GM15510 (cell line): ENCODE results near the gene MRPL43.

ENCODE experiments used
- POLR2A ChIP-seq: IDR thresholded peaks from 3 replicates; pipeline ENCODE4 v1.6.1; 2011; ENCODE audit warnings: borderline replicate concordance; ENCODE audit not compliant: insufficient read length; ENCODE audit errors: extremely low read depth

The MRPL43 gene

GRCh38 chr10:101011517-101012423 lies 24.5 kb upstream of the MRPL43 start:
- TF ChIP-seq POLR2A: no peak

- TF ChIP-seq POLR2A: no peak
These were observed 23.0 kb upstream of the MRPL43 start for GRCh38 chr10:101010329-101010728.

- no peak for TF ChIP-seq POLR2A
These were observed 21.6 kb upstream of the MRPL43 start for GRCh38 chr10:101008823-101009423.

- TF ChIP-seq POLR2A: no peak
These were observed 20.9 kb upstream of the MRPL43 start for GRCh38 chr10:101007915-101008822.

- no peak for TF ChIP-seq POLR2A
These were observed 19.9 kb upstream of the MRPL43 start for GRCh38 chr10:101007099-101007711.

- TF ChIP-seq POLR2A: no peak
These were observed 19.3 kb upstream of the MRPL43 start for GRCh38 chr10:101006593-101007098.

- no peak for TF ChIP-seq POLR2A
These were observed 18.7 kb upstream of the MRPL43 start for GRCh38 chr10:101005869-101006567.

GRCh38 chr10:101005361-101005760 lies 18.1 kb upstream of the MRPL43 start:
- no peak for TF ChIP-seq POLR2A

- TF ChIP-seq POLR2A: no peak
These were observed 16.4 kb upstream of the MRPL43 start for GRCh38 chr10:101003639-101004206.

GRCh38 chr10:101002456-101002855 lies 15.2 kb upstream of the MRPL43 start:
- TF ChIP-seq POLR2A: no peak

GRCh38 chr10:101001659-101002035 lies 14.3 kb upstream of the MRPL43 start:
- no peak for TF ChIP-seq POLR2A

GRCh38 chr10:101000915-101001658 lies 13.8 kb upstream of the MRPL43 start:
- TF ChIP-seq POLR2A: no peak
